NCI-H128 (cell line): ENCODE data around the gene HDHD2.

Source experiments
- DNase-seq: peaks from one replicate; lab custom pipeline; 2025; ENCODE audit not compliant: unreplicated experiment; lab: John Stamatoyannopoulos, UW

Gene HDHD2

GRCh38 chr18:47067648-47068047, 82.7 kb downstream of the HDHD2 start:
- DNase-seq = no peak

GRCh38 chr18:47063096-47063495, 87.2 kb downstream of the HDHD2 start:
- no peak for DNase-seq

- no peak for DNase-seq
Measured at GRCh38 chr18:47062471-47062870, 87.8 kb downstream of the HDHD2 start.
